HCT116 (cell line): ENCODE results near the gene SLC37A4.

ENCODE experiments used
- ATF3 ChIP-seq: IDR thresholded peaks from 2 replicates; pipeline ENCODE4 v1.6.1; 2012
- CTCF ChIP-seq, 3 experiments: fragments of 200-600 bp in 1 of 3; sonication (generic) in 1 of 3; IDR thresholded peaks in 2 of 3; conservative IDR thresholded peaks in 1 of 3; 2 replicates each; pipeline ENCODE4 v1.5.1; 2012 to 2017; ENCODE audit warnings: low read depth in 2 of 3, low read length in 2 of 3, antibody characterized with exemption in 1 of 3, borderline replicate concordance in 1 of 3, control low read depth in 1 of 3, mild to moderate bottlenecking in 1 of 3, mixed read lengths in 1 of 3, mixed run types in 1 of 3, moderate library complexity in 1 of 3; ENCODE audit not compliant: insufficient read depth in 1 of 3
- JUND ChIP-seq: IDR thresholded peaks from 2 replicates; pipeline ENCODE4 v1.6.1; 2012
- POLR2A ChIP-seq: IDR thresholded peaks from 2 replicates; pipeline ENCODE4 v1.7.0; 2011; ENCODE audit warnings: borderline replicate concordance; ENCODE audit not compliant: insufficient read depth, insufficient read length; ENCODE audit errors: extremely low read depth
- RAD21 ChIP-seq: IDR thresholded peaks from 2 replicates; pipeline ENCODE4 v1.6.1; 2012; ENCODE audit warnings: low read depth, mild to moderate bottlenecking
- SP1 ChIP-seq: IDR thresholded peaks from 2 replicates; pipeline ENCODE4 v1.6.1; 2012; ENCODE audit warnings: low read depth
- SRF ChIP-seq: IDR thresholded peaks from 2 replicates; pipeline ENCODE4 v1.6.1; 2012; ENCODE audit warnings: low read depth
- TCF7L2 ChIP-seq: IDR thresholded peaks from 2 replicates; pipeline ENCODE4 v1.7.0; 2011; ENCODE audit warnings: borderline replicate concordance, inconsistent platforms; ENCODE audit not compliant: insufficient read depth, insufficient read length; ENCODE audit errors: extremely low read depth
- ZNF274 ChIP-seq: fragments of 200-500 bp; sonication (Bioruptor generic); IDR thresholded peaks from 2 replicates; pipeline ENCODE4 v1.6.1; 2014; ENCODE audit warnings: mild to moderate bottlenecking, low read depth, low read length, inconsistent platforms
- TF ChIP-seq, protein P1 (sequence below): IDR thresholded peaks from 2 replicates; pipeline ENCODE4 v1.6.1; 2012

- TF ChIP-seq RAD21 (no peak), CTCF (IDR thresholded peaks at IDR 0.05 in 2 of 3, conservative IDR thresholded peaks at IDR 0.05 in 1 of 3; ENCODE audit: borderline replicate concordance in 1 of 3, insufficient read depth in 1 of 3, low read depth in 2 of 3, low read length in 2 of 3) (no peak), SRF (no peak), POLR2A (no peak), SP1 (no peak), ZNF274 (no peak), JUND (no peak), TCF7L2 (no peak), ATF3 (no peak)
- TF ChIP-seq, protein P1, sequence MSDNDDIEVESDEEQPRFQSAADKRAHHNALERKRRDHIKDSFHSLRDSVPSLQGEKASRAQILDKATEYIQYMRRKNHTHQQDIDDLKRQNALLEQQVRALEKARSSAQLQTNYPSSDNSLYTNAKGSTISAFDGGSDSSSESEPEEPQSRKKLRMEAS: no peak
Measured at GRCh38 chr11:118998388-118998717, 32.3 kb downstream of the SLC37A4 start.
